NCI-H446 treated with DMSO at 0.1 percent for 48 hours (cell line): Measurements from ENCODE around the gene HPCAL4.

ENCODE experiments used
- DNase-seq: peaks from one replicate; lab custom pipeline; 2025; lab: John Stamatoyannopoulos, UW

The HPCAL4 gene

GRCh38 chr1:39649636-39650185 lies 41.5 kb downstream of the HPCAL4 start:
- no peak for DNase-seq

GRCh38 chr1:39648496-39648895 lies 42.7 kb downstream of the HPCAL4 start:
- DNase-seq, result no peak

GRCh38 chr1:39647247-39647646 lies 44.0 kb downstream of the HPCAL4 start:
- DNase-seq, result no peak

GRCh38 chr1:39646232-39647081 lies 44.8 kb downstream of the HPCAL4 start:
- DNase-seq, result no peak

DNA sequence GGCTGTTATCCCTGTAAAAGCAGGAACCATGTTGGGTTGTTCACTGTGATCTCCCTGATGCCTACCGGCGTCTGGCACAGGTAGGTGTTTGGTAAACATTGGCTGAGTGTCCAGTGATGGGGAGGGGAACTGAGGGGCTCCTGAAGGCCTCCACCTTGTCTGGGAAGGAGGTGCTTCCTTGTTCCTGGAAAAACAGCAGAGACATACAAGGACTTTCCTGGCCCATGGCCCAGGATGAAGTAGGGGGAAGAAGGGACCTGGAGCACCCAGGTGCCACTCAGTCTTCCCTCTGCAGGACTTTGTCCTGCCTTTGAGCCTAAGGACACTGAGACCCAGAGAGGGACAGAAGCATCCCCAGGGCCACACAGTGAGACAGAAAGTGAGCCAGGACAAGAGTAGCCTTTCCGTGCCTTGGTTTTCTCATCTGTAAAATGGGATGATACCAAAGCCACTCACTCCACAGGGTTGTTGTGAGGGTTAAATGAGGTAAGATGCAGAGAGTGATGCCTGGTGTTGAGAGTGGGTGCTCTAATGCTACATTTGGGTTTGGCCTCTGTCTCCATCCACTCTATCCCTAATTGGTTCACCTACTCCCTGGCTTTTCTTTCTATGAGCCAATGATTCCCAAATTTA lies 45.7 kb downstream of the HPCAL4 start:
- no peak for DNase-seq

- no peak for DNase-seq
These were observed 47.5 kb downstream of the HPCAL4 start for GRCh38 chr1:39643705-39644104.

- no peak for DNase-seq
These were observed 48.4 kb downstream of the HPCAL4 start for GRCh38 chr1:39642796-39643195.

DNA sequence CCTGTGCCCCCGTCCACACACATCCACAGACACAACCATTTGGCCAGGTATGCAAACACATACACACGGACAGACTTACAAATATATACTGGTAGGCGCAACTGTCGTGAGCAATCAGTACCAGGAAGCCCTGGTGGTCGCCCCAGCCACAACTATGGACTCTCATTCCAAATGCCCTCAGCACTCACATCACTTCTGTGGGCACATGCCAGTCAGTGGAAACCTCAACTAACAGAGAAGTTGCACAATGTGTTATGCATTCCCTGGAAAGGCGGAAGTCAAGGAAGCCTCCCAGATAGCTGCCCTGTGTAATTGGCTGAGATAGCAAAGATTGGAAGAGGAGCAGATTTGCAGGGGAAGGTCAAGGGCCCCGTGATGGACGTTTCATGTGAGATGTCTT lies 50.4 kb downstream of the HPCAL4 start:
- DNase-seq, result no peak

- DNase-seq, result peak; percentile 26
These were observed 51.7 kb downstream of the HPCAL4 start, which contains the start of gene HEYL for GRCh38 chr1:39639305-39640130. Gene HEYL, minus strand, starts transcription at chr1:39639643. Its CDS starts 18 bp downstream, at chr1:39639625.

GRCh38 chr1:39638965-39639304 lies 52.3 kb downstream of the HPCAL4 start:
- no peak for DNase-seq

GRCh38 chr1:39637361-39637760 lies 53.9 kb downstream of the HPCAL4 start:
- DNase-seq, result no peak

- no peak for DNase-seq
These were observed 55.4 kb downstream of the HPCAL4 start for GRCh38 chr1:39635871-39636210.

- no peak for DNase-seq
These were observed 55.9 kb downstream of the HPCAL4 start for GRCh38 chr1:39635205-39635870.

GRCh38 chr1:39633422-39633821 lies 57.8 kb downstream of the HPCAL4 start:
- DNase-seq, result no peak

DNA sequence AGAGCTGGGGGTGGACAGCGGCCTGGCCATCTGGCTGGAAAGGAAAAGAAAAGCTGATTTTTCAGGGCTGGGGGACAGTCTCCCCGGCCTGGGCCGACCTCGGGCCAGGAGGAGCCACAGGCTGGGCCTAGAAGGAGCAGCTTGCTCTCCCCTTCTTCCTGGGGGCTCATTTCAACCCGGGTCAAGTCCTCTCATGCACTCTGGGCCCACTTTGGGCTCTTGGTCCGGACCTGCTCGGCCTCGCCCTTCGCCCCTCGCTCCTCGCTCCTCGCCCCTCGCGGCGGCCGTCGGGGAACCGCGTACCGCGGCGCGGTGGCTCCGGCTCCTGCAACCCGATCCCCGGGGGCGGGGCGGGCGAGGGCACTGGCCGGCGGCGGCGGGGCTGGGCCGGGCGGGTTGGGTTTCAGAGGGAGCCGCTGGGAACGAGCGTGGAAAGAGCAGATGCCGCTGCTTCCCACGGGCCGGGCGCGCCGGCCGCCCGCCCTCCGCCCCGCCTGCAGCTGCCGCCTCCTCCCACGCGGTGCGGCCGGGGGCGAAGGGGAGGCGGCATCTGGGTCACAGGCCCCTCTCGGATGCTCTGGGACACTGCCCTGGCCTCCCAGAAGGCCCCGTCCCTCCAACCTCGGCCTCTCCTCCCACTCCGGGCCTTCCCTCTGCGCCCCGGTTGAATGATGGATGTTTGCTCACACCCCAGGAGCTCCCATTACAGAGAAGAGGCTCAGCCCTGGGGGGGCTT lies 58.4 kb downstream of the HPCAL4 start:
- no peak for DNase-seq

GRCh38 chr1:39632323-39632681 lies 58.9 kb downstream of the HPCAL4 start:
- no peak for DNase-seq

DNA sequence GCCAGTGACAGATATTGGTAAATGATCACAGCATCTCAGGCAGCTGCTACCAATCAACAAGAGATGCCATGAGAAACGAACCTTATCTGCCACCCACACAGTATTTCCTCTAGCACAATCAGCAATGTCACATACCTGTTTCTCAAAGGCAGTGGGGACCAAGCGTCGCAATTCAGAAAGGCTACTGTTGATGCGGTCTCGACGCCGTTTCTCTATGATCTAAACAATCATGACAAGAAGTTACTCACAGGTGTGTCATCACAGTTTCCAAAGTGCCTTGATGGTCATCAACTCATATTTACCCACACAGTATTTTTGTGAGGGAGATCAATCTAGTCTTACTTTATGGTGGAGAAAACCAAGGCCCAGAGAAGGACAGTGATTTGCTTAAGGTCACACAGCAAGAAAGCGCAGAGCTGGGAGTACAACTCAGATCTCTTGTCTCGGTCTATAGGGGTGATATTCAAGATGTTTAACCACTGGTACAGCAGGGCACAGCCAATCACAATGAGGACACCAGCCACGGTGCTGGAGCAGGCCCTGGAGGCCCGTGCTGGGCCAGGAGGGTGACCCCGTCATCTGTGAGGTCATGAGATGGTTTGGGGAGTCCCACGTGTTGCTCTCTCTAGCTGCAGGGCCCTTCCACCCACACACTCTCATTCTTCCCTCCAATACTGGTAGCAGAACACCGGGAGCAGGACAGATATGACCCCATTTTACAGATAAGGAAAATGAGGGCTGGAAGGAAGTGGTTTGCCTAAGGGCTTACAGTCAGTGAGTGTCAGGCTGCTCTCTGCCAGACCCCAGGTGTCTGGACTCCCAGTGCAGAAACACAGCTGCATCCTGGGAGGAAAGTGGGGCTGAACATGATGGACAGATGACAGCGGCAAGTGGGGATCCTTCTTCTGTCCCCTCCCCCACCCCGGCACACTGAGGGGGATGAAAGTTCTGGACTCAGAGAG lies 59.6 kb downstream of the HPCAL4 start:
- DNase-seq, result no peak

DNA sequence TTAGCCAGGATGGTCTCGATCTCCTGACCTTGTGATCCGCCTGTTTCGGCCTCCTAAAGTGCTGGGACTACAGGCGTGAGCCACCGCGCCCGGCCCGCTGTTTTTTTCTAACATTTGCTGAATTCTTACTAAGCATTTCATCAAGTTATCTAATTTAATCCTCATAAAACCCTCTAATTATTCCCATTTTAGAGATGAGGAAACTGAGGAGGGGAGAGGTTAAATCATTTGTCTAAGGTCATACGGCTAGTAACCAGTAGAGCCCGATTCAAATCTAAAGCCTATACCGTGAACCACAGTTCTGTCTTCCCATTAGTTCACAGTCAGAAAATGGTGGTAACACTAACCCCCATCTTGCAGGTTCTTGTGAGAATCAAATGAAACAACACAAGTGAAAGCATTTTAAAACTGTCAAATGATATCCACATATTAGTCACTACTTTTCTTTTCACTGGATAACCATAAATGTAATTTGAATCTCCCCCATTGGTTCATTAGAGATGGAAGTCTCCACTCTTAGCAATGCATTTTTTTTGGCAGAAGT lies 62.4 kb downstream of the HPCAL4 start:
- no peak for DNase-seq
